Esophagus (tissue), 2 donors: ENCODE measurements around the gene CACNG7. TPM values are rescaled to one million over a fixed set of nuclear protein-coding genes. Genes with fewer than 3 reads are reported as not detected.

Experiments used
- H3K27ac ChIP-seq, 2 donors: one replicate each; pipeline ENCODE4 v1.5.1; 2013; ENCODE audit warnings: low read depth in 2 of 2, mild to moderate bottlenecking in 2 of 2, inconsistent platforms in 1 of 2, low read length in 1 of 2, moderate library complexity in 1 of 2
- H3K27me3 ChIP-seq, 2 donors: one replicate each; pipeline ENCODE4 v1.6.1; 2013; ENCODE audit warnings: low read length in 2 of 2, control low read depth in 1 of 2, mild to moderate bottlenecking in 1 of 2; ENCODE audit not compliant: insufficient read depth in 2 of 2, control insufficient read depth in 1 of 2
- H3K36me3 ChIP-seq, 2 donors: one replicate each; pipeline ENCODE4 v1.6.1; 2013; ENCODE audit warnings: low read length in 1 of 2; ENCODE audit not compliant: control insufficient read depth in 2 of 2, insufficient read depth in 2 of 2
- H3K4me1 ChIP-seq, 2 donors: one replicate each; pipeline ENCODE4 v1.6.1; 2013; ENCODE audit warnings: low read length in 1 of 2; ENCODE audit not compliant: control insufficient read depth in 2 of 2, insufficient read depth in 2 of 2
- H3K4me3 ChIP-seq, 2 donors: one replicate each; pipeline ENCODE4 v1.5.1; 2013; ENCODE audit warnings: low read length in 2 of 2, mild to moderate bottlenecking in 2 of 2, low read depth in 1 of 2, moderate library complexity in 1 of 2
- H3K9me3 ChIP-seq, 2 donors: one replicate each; pipeline ENCODE4 v1.6.1; 2013; ENCODE audit warnings: mild to moderate bottlenecking in 2 of 2, low read depth in 1 of 2, low read length in 1 of 2, moderate library complexity in 1 of 2; ENCODE audit not compliant: control insufficient read depth in 2 of 2, insufficient read depth in 1 of 2
- WGBS, 2 donors: extraction: QIAGEN DNeasy Blood & Tissue Kit; methylation state at CpG; one replicate each; pipeline ENCODE4 v1.1.7; 2013; 5-methylcytosine and 5-hydroxymethylcytosine counted together
- polyA plus RNA-seq, 2 donors: library from polyadenylated mRNA; stranded (reverse); fragments of 200-250 nt; gene quantifications; one replicate each; pipeline ENCODE4 v1.2.3, GENCODE V29; 2013
- donor health status: healthy with polysubstance abuse.
- donor health status: Bipolar disorder and iron deficiency.

The CACNG7 gene
- polyA plus RNA-seq, 2 donors, result not detected

- Histone ChIP-seq H3K9me3 (no peaks in the 10 kb centered on the region), H3K4me3 (no peak overlapping the region), H3K4me1 (peaks cover 4 to 11% of the 10 kb centered on the region in 2 donors), H3K36me3 (no peaks in the 10 kb centered on the region), H3K27me3 (peaks cover 0 to 14% of the 10 kb centered on the region in 2 donors), H3K27ac (no peak overlapping the region)
- 25 to 28% methylated on average over 11 of the region's 11 CpGs for WGBS, 2 donors
Measured at GRCh38 chr19:53883741-53884140, 25.3 kb upstream of the CACNG7 start.

DNA sequence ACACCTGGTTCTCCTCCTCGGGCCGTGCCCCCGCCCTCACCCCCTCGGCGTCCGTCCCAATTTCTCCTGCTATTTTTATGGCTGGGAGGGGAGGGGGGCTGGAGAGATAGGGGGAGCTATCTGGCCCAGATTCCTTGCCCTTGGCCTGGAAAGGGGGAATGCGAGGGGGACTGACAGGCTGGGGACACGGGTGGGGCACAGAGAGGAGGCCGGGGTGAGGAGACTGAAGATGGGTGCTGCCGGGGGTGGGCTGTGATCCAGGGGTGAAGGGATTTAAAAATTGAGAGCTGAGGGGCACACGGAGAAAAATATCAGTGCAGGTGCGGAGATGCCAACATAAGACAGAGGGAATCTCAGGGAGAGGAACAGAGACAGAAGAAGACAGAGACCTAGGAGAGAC, 24.8 kb upstream of the CACNG7 start:
- no peak overlapping the region for H3K4me3 ChIP-seq
- no peaks in the 10 kb centered on the region for H3K9me3 ChIP-seq
- peaks cover 0 to 14% of the 10 kb centered on the region in 2 donors for H3K27me3 ChIP-seq
- peaks cover 4 to 8% of the 10 kb centered on the region in 2 donors for H3K4me1 ChIP-seq
- no peak overlapping the region for H3K27ac ChIP-seq
- 35 to 43% methylated on average over 12 of the region's 12 CpGs for WGBS, 2 donors
- H3K36me3 ChIP-seq, result no peaks in the 10 kb centered on the region

DNA sequence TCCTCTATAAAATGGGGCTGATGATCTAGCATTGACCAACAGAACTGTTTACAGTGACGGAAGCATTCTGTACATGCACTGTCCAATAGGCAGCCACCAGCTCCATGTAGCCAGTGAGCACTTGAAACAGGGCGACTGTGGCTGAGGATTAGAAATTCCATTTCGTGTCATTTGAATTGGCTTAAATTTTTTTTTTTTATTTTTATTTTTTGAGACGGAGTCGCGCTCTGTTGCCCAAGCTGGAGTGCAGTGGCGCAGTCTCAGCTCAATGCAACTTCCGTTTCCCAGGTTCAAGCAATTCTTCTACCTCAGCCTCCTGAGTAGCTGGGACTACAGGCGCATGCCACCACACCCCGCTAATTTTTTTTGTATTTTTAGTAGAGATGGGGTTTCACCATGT, 24.0 kb upstream of the CACNG7 start:
- WGBS, 2 donors, result 93 to 94% methylated on average over 10 of the region's 10 CpGs
- Histone ChIP-seq H3K27me3 (peaks cover 0 to 14% of the 10 kb centered on the region in 2 donors), H3K4me3 (no peak overlapping the region), H3K27ac (no peak overlapping the region), H3K4me1 (peaks cover 4 to 8% of the 10 kb centered on the region in 2 donors), H3K9me3 (no peaks in the 10 kb centered on the region), H3K36me3 (no peaks in the 10 kb centered on the region)

DNA sequence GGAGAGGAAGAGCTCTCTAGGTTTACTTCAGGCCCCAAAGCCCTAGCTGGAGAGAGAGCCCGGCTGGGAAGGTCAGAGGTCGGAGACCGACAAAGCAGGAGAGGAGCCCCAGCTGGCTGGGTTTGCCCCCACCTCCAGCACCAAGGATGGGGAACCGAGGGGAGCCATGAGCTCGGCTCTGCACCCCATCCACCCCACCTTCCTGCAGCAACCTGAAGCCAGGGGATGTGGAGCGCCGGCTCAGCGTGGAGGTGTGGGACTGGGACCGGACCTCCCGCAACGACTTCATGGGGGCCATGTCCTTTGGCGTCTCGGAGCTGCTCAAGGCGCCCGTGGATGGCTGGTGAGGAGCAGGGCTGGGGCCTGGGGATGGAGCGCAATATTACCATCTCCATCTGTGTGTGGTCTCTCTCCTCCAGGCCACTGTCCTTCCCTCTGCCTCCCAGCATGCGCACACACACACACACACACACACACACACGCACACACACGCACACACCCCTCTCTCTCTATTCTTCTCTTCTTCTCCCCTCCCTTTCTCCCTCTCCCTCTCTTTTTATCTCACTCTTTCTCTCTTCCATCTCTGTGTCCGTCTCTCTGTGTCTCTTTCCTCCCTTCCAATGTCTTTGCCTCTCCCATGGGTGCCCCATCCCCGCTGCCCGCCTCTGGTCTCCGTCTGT, 16.6 kb upstream of the CACNG7 start:
- peaks cover 0 to 3% of the 10 kb centered on the region in 2 donors for H3K27me3 ChIP-seq

GRCh38 chr19:53892981-53893325, 16.1 kb upstream of the CACNG7 start:
- 62 to 66% methylated on average over 8 of the region's 8 CpGs for WGBS, 2 donors
- no peak overlapping the region for H3K27ac ChIP-seq

More for the DNA sequence above, 16.6 kb upstream of the CACNG7 start:
- WGBS, 2 donors, result 68 to 76% methylated on average over 22 to 23 of the region's 23 CpGs
- Histone ChIP-seq H3K9me3 (no peaks in the 10 kb centered on the region), H3K4me1 (no peaks in the 10 kb centered on the region), H3K36me3 (no peaks in the 10 kb centered on the region), H3K27ac (no peak overlapping the region), H3K4me3 (no peak overlapping the region)

GRCh38 chr19:53894707-53895106, 14.4 kb upstream of the CACNG7 start:
- WGBS, 2 donors, result 64 to 69% methylated on average over 9 of the region's 9 CpGs
- H3K27ac ChIP-seq, result no peak overlapping the region
- peaks cover 0 to 6% of the 10 kb centered on the region in 2 donors for H3K27me3 ChIP-seq
- no peak overlapping the region for H3K4me3 ChIP-seq
- H3K4me1 ChIP-seq, result no peaks in the 10 kb centered on the region
- peaks cover 4% of the 10 kb centered on the region in 2 donors for H3K9me3 ChIP-seq
- H3K36me3 ChIP-seq, result no peaks in the 10 kb centered on the region

More at GRCh38 chr19:53892981-53893325, 16.1 kb upstream of the CACNG7 start:
- H3K9me3 ChIP-seq, result no peaks in the 10 kb centered on the region
- H3K4me1 ChIP-seq, result no peaks in the 10 kb centered on the region
- H3K36me3 ChIP-seq, result no peaks in the 10 kb centered on the region
- H3K4me3 ChIP-seq, result no peak overlapping the region
- H3K27me3 ChIP-seq, result peaks cover 0 to 3% of the 10 kb centered on the region in 2 donors

GRCh38 chr19:53896682-53897081, 12.4 kb upstream of the CACNG7 start:
- H3K27me3 ChIP-seq, result peaks cover 0 to 6% of the 10 kb centered on the region in 2 donors
- WGBS, 2 donors, result 31 to 42% methylated on average over 4 of the region's 4 CpGs
- no peak overlapping the region for H3K27ac ChIP-seq
- no peaks in the 10 kb centered on the region for H3K36me3 ChIP-seq
- no peaks in the 10 kb centered on the region for H3K4me1 ChIP-seq
- peaks cover 6 to 7% of the 10 kb centered on the region in 2 donors for H3K9me3 ChIP-seq
- no peak overlapping the region for H3K4me3 ChIP-seq

GRCh38 chr19:53897459-53897858, 11.6 kb upstream of the CACNG7 start:
- Histone ChIP-seq H3K27me3 (peaks cover 0 to 6% of the 10 kb centered on the region in 2 donors), H3K27ac (no peak overlapping the region), H3K36me3 (no peaks in the 10 kb centered on the region), H3K4me3 (no peak overlapping the region), H3K9me3 (peaks cover 6 to 7% of the 10 kb centered on the region in 2 donors), H3K4me1 (no peaks in the 10 kb centered on the region)
- 55 to 66% methylated on average over 4 of the region's 4 CpGs for WGBS, 2 donors

DNA sequence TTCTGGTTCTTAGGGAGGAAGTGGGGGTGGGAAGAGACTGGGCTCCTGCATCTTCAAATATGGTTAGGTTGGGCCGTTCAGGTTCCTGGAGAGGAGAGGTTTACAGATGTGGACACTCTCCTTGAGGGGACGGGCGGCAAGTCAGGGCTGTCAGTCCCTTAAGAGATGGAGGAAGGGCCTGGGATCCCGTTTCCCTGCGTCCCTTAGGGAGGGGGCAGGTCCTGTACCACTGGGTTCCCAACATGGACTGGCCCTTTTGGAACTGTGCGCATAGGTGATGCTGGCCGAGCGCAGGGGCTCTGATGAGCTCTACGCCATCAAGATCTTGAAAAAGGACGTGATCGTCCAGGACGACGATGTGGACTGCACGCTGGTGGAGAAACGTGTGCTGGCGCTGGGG, 10.9 kb upstream of the CACNG7 start:
- Histone ChIP-seq H3K27ac (no peak overlapping the region), H3K27me3 (peaks cover 0 to 6% of the 10 kb centered on the region in 2 donors), H3K9me3 (peaks cover 6 to 7% of the 10 kb centered on the region in 2 donors), H3K36me3 (no peaks in the 10 kb centered on the region), H3K4me1 (no peaks in the 10 kb centered on the region), H3K4me3 (no peak overlapping the region)
- WGBS, 2 donors, result 9 to 17% methylated on average over 16 of the region's 16 CpGs
